Vagina (tissue), 2 donors: ENCODE results near the gene SLC1A6.

Source experiments
- CTCF ChIP-seq, 3 experiments: fragments of 450-650 bp in 2 of 3; fragments of 200-600 bp in 1 of 3; sonication (generic) in 1 of 3; IDR thresholded peaks; one replicate each; pipeline ENCODE4 v1.5.1; 2017 to 2019; ENCODE audit warnings: antibody characterized with exemption in 3 of 3, mild to moderate bottlenecking in 2 of 3, moderate library complexity in 2 of 3
- POLR2A ChIP-seq, 2 donors: fragments of 450-650 bp; IDR thresholded peaks; one replicate each; pipeline ENCODE4 v1.6.1; 2017; ENCODE audit warnings: antibody characterized with exemption in 2 of 2, mild to moderate bottlenecking in 2 of 2, moderate library complexity in 2 of 2
- POLR2AphosphoS5 ChIP-seq, 2 donors: sonication (generic); formaldehyde crosslinking; IDR thresholded peaks; one replicate each; pipeline ENCODE4 v1.9.0; 2017; ENCODE audit warnings: antibody characterized with exemption in 2 of 2, mild to moderate bottlenecking in 2 of 2, low read depth in 1 of 2; ENCODE audit not compliant: insufficient read depth in 1 of 2

DNA sequence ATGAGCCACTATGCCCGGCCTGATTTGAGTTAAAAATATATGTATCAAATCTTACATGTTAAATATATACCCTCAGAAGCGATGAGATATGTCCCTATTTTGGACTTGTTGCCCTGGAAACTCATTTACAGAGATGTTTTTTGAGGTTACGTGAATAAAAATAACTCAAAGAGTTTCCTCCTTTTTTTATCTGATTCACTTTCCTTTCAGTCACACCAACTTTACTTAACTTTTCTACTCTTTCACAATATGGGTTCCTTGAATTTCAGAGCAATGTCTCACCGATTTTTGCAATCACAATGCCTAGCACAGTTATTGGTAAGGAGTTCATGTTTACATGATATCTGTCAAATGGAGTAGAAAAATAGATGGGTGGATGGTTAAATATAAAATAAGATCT is 36.1 kb downstream of the SLC1A6 start:
- TF ChIP-seq CTCF (IDR thresholded peaks at IDR 0.05): no peak
- no peak for TF ChIP-seq POLR2A (IDR thresholded peaks at IDR 0.05)
- no peak for TF ChIP-seq POLR2AphosphoS5 (IDR thresholded peaks at IDR 0.05; ENCODE audit: insufficient read depth in 1 of 2, low read depth in 1 of 2)
